Neural cell (in vitro differentiated cells): Measurements from ENCODE around the gene KLHL36. TPM values are rescaled to one million over a fixed set of nuclear protein-coding genes. Genes with fewer than 3 reads are reported as not detected.

Experiments used
- H2AFZ ChIP-seq: fragments of 200-600, 300-800 bp; sonication (generic), shearing (Covaris generic); 2 replicates; pipeline ENCODE4 v1.6.0; 2014; ENCODE audit warnings: low read depth, mild to moderate bottlenecking, antibody characterized with exemption, low read length, moderate library complexity
- H3F3A ChIP-seq: fragments of 200-600 bp; shearing (Covaris generic); 2 replicates; pipeline ENCODE4 v1.6.1; 2016; ENCODE audit warnings: mild to moderate bottlenecking, moderate library complexity, mixed read lengths, antibody characterized with exemption, low read length; ENCODE audit not compliant: insufficient read depth, poor library complexity, severe bottlenecking
- H3K27ac ChIP-seq: fragments of 200-600, 300-800 bp; sonication (generic), shearing (Covaris generic); 2 replicates; pipeline ENCODE4 v1.5.1; 2014; ENCODE audit warnings: mild to moderate bottlenecking, low read length, moderate library complexity
- H3K27me3 ChIP-seq: fragments of 300-800, 200-600 bp; sonication (generic), shearing (Covaris generic); 2 replicates; pipeline ENCODE4 v1.6.0; 2014; ENCODE audit warnings: mild to moderate bottlenecking, low read depth, low read length, moderate library complexity; ENCODE audit not compliant: insufficient read depth
- H3K36me3 ChIP-seq: fragments of 300-800, 200-600 bp; sonication (generic), shearing (Covaris generic); 2 replicates; pipeline ENCODE4 v1.5.1; 2014; ENCODE audit warnings: mild to moderate bottlenecking, antibody characterized with exemption, low read length, moderate library complexity; ENCODE audit not compliant: insufficient read depth
- H3K4me2 ChIP-seq: fragments of 300-800, 200-600 bp; sonication (generic), shearing (Covaris generic); 2 replicates; pipeline ENCODE4 v1.6.0; 2014; ENCODE audit warnings: mild to moderate bottlenecking, low read length
- H3K4me3 ChIP-seq: fragments of 300-800, 200-600 bp; sonication (generic), shearing (Covaris generic); 2 replicates; pipeline ENCODE4 v1.5.1; 2014; ENCODE audit warnings: mild to moderate bottlenecking, low read length, moderate library complexity
- H3K79me2 ChIP-seq: fragments of 200-600 bp; shearing (Covaris generic); replicated peaks from 2 replicates; pipeline ENCODE4 v1.6.0; 2014; ENCODE audit warnings: mild to moderate bottlenecking, low read length, moderate library complexity; ENCODE audit not compliant: insufficient read depth
- H3K9ac ChIP-seq: fragments of 300-800, 200-600 bp; sonication (generic), shearing (Covaris generic); 2 replicates; pipeline ENCODE4 v1.6.1; 2016; ENCODE audit warnings: mild to moderate bottlenecking, low read length, mixed read lengths
- H3K9me2 ChIP-seq: fragments of 200-600 bp; shearing (Covaris generic); 2 replicates; pipeline ENCODE4 v1.6.1; 2016; ENCODE audit warnings: mild to moderate bottlenecking, low read length, mixed read lengths; ENCODE audit not compliant: insufficient read depth
- H3K9me3 ChIP-seq: fragments of 200-600, 300-800 bp; sonication (generic), shearing (Covaris generic); 2 replicates; pipeline ENCODE4 v1.6.1; 2016; ENCODE audit warnings: mild to moderate bottlenecking, mixed run types, low read length, moderate library complexity, mixed read lengths
- H4K20me1 ChIP-seq: fragments of 200-600 bp; shearing (Covaris generic); 2 replicates; pipeline ENCODE4 v1.6.1; 2016; ENCODE audit warnings: mild to moderate bottlenecking, mixed run types; ENCODE audit not compliant: insufficient read depth
- CTCF ChIP-seq: fragments of 450-650 bp; IDR thresholded peaks from 2 replicates; pipeline ENCODE4 v1.5.1; 2014; ENCODE audit warnings: antibody characterized with exemption, mild to moderate bottlenecking, moderate library complexity; ENCODE audit not compliant: poor library complexity, severe bottlenecking
- EP300 ChIP-seq: fragments of 450-650 bp; conservative IDR thresholded peaks from 2 replicates; pipeline ENCODE4 v1.6.1; 2014; ENCODE audit warnings: antibody characterized with exemption, mild to moderate bottlenecking, moderate library complexity; ENCODE audit not compliant: poor library complexity, severe bottlenecking
- EZH2 ChIP-seq: fragments of 200-600, 300-800 bp; shearing (Covaris generic), sonication (generic); IDR thresholded peaks from 2 replicates; pipeline ENCODE4 v1.6.1; 2014; ENCODE audit warnings: antibody characterized with exemption, low read length, borderline replicate concordance, mild to moderate bottlenecking; ENCODE audit not compliant: insufficient read depth, poor library complexity, severe bottlenecking
- MXI1 ChIP-seq: fragments of 450-650 bp; conservative IDR thresholded peaks from 2 replicates; pipeline ENCODE4 v1.6.1; 2014; ENCODE audit warnings: antibody characterized with exemption, mild to moderate bottlenecking; ENCODE audit not compliant: poor library complexity, severe bottlenecking
- POLR2AphosphoS5 ChIP-seq: IDR thresholded peaks from 2 replicates; pipeline ENCODE4 v1.6.1; 2012
- RAD21 ChIP-seq: fragments of 450-650 bp; conservative IDR thresholded peaks from 2 replicates; pipeline ENCODE4 v1.6.1; 2014; ENCODE audit warnings: antibody characterized with exemption, mild to moderate bottlenecking, moderate library complexity
- SMC3 ChIP-seq: fragments of 450-650 bp; conservative IDR thresholded peaks from 2 replicates; pipeline ENCODE4 v1.6.1; 2014; ENCODE audit warnings: antibody characterized with exemption, mild to moderate bottlenecking, moderate library complexity; ENCODE audit not compliant: poor library complexity
- TAF1 ChIP-seq: IDR thresholded peaks from 2 replicates; pipeline ENCODE4 v1.6.1; 2012; ENCODE audit warnings: low read depth
- polyA plus RNA-seq: library from polyadenylated mRNA; depleted of rRNA; stranded (reverse); fragments of >200 nt; gene quantifications from 2 replicates; pipeline ENCODE4 v1.2.3, GENCODE V29; 2014
- TF ChIP-seq, protein P1 (sequence below): IDR thresholded peaks from 2 replicates; pipeline ENCODE4 v1.6.1; 2012; ENCODE audit warnings: borderline replicate concordance

KLHL36 gene
- polyA plus RNA-seq, 1 donor from 2014 or later, result 43.8 TPM

GRCh38 chr16:84659656-84660300 lies 11.5 kb downstream of the KLHL36 start:
- no peak overlapping the region for H3K4me2 ChIP-seq
- no peaks in the 10 kb centered on the region for H3K9me3 ChIP-seq
- TF ChIP-seq TAF1 (no peak), CTCF (no peak), EZH2 (no peak), POLR2AphosphoS5 (no peak), RAD21 (no peak), EP300 (no peak), MXI1 (no peak), SMC3 (no peak)
- TF ChIP-seq, protein P1, sequence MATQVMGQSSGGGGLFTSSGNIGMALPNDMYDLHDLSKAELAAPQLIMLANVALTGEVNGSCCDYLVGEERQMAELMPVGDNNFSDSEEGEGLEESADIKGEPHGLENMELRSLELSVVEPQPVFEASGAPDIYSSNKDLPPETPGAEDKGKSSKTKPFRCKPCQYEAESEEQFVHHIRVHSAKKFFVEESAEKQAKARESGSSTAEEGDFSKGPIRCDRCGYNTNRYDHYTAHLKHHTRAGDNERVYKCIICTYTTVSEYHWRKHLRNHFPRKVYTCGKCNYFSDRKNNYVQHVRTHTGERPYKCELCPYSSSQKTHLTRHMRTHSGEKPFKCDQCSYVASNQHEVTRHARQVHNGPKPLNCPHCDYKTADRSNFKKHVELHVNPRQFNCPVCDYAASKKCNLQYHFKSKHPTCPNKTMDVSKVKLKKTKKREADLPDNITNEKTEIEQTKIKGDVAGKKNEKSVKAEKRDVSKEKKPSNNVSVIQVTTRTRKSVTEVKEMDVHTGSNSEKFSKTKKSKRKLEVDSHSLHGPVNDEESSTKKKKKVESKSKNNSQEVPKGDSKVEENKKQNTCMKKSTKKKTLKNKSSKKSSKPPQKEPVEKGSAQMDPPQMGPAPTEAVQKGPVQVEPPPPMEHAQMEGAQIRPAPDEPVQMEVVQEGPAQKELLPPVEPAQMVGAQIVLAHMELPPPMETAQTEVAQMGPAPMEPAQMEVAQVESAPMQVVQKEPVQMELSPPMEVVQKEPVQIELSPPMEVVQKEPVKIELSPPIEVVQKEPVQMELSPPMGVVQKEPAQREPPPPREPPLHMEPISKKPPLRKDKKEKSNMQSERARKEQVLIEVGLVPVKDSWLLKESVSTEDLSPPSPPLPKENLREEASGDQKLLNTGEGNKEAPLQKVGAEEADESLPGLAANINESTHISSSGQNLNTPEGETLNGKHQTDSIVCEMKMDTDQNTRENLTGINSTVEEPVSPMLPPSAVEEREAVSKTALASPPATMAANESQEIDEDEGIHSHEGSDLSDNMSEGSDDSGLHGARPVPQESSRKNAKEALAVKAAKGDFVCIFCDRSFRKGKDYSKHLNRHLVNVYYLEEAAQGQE, result no peak
- no peaks in the 10 kb centered on the region for H3K36me3 ChIP-seq
- H3K9me2 ChIP-seq, result no peaks in the 10 kb centered on the region
- no peaks in the 10 kb centered on the region for H3F3A ChIP-seq
- H3K4me3 ChIP-seq, result no peak overlapping the region
- H4K20me1 ChIP-seq, result no peaks in the 10 kb centered on the region
- H3K79me2 ChIP-seq, result no peaks in the 10 kb centered on the region
- no peaks in the 10 kb centered on the region for H3K27me3 ChIP-seq
- H2AFZ ChIP-seq, result no peak overlapping the region
- no peak overlapping the region for H3K27ac ChIP-seq
- no peak overlapping the region for H3K9ac ChIP-seq

DNA sequence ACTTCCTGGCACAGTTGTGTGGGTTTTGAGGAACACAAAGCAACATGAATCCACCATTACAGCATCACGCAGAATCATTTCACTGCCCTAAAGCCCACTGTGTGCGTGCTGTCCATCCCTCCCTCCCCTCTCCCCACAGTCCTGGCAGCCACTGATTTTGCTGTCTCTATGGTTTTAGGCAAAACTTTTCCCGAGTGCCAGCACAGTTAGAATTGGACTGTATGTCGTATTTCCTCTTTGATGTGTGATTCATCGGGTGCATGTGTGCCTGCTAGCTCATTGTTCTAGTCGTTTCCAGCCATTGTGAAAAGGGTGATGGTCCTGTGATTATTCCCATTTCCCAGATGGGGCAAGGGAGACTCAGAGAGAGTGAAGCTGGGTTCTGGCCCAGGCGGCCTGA lies 12.7 kb downstream of the KLHL36 start:
- H3K9ac ChIP-seq, result no peak overlapping the region
- no peak overlapping the region for H3K27ac ChIP-seq
- no peaks in the 10 kb centered on the region for H3K36me3 ChIP-seq
- no peaks in the 10 kb centered on the region for H3K9me3 ChIP-seq
- no peaks in the 10 kb centered on the region for H3K9me2 ChIP-seq
- no peaks in the 10 kb centered on the region for H3F3A ChIP-seq
- no peak overlapping the region for H2AFZ ChIP-seq
- TF ChIP-seq EZH2 (no peak), MXI1 (no peak), EP300 (no peak), TAF1 (no peak), CTCF (no peak), SMC3 (no peak), RAD21 (no peak), POLR2AphosphoS5 (no peak)
- TF ChIP-seq, protein P1, result no peak
- no peaks in the 10 kb centered on the region for H3K27me3 ChIP-seq
- no peak overlapping the region for H3K4me3 ChIP-seq
- H4K20me1 ChIP-seq, result no peaks in the 10 kb centered on the region
- no peaks in the 10 kb centered on the region for H3K79me2 ChIP-seq
- no peak overlapping the region for H3K4me2 ChIP-seq
